Astrocyte of the spinal cord (primary cell): ENCODE measurements around the gene ARMH1.
"Not testable (repeated sequence)": the region's sequence is repeated elsewhere in the genome, so short reads cannot be mapped to it uniquely, and the experiment has no call there.

Experiments
- DNase-seq: peaks from one replicate; pipeline ENCODE4 v3.0.0; 2011; ENCODE audit warnings: low read depth, low spot score
- H3K4me3 ChIP-seq: 2 replicates; pipeline ENCODE4 v1.5.1; 2011; ENCODE audit warnings: low read depth, mild to moderate bottlenecking, low read length, moderate library complexity
- in situ Hi-C: cut with HindIII; loops from 2 replicates; pipeline ENCODE4 v1.10.0; 2017; ENCODE audit warnings: low sequenced_read_pairs
- TF ChIP-seq, protein P1 (sequence below): IDR thresholded peaks from 2 replicates; pipeline ENCODE4 v1.5.1; 2012; ENCODE audit warnings: low read depth, mild to moderate bottlenecking, low read length, inconsistent platforms

Gene ARMH1

DNA sequence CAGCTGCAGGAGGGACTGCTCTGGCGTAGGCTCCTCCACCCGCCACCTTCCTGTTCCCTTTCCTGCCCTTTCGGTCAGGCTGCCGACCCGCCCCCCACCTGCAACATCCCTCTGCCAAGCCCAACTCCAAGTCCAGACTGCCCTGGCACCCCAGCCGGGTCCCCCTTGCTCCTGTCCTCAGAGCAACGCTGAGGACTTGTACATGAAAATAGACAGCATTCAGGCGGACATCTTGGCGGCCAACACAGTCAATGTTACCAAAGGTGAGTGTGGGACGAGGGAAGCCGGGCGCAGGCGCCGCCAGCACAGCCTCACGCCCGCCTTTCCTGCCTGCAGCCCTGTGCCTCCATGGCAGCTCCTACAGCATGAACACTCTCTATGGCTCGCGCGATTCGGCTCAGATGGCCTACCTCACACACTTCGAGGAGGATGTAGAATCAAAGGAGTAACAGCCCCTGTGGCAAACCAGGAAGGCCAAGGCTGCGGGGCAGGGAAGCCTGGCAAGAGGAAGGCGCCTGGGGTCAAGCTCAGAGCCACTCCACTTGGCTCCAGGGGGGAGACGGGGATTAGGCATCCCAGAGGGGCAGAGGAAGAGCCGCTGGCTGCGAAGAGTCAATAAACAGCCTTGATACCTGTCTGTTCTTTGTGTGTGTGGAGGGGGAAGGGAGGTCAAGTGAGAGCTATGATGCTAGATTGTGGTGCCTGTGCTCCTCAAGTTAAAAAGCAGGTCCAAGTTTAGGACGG, 50.6 kb downstream of the ARMH1 start:
- H3K4me3 ChIP-seq = no peak overlapping the region
- in situ Hi-C loops = no loop called here
- no peak for DNase-seq

DNA sequence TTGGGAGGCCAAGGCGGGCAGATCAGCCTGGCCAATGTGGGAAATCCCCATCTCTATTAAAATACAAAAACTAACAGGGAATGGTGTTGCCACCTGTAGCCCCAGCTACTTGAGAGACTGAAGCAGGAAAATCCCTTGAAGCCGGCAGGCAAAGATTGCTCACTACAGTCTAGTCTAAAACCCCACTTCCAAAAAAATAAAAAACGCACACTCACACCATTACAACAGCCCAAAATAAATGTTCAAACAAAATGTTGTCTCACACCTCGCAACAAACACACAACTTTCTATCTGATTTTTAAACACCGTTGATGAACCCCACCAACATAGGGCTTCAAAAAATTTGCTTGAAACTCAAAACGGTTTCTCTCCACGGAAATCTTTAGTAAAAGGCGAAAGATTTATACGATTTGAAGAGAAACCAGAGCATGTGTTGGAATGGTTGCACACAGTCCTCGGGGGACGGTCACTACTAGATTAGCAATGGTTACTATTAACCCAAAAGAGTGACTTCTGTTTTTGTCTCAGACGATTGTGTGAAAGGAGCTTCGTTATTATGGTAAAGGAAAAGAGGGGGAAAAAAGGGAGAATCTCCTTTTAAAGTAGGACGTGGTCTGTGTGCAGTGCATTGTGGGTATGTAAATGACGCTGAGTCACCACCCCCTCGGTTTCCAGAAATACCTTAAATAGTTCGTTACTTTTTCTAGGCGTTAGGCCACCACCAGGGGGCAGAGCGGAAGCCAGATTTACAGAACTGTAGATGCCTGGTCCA, 56.4 kb downstream of the ARMH1 start, which contains the start of gene RNU5D-1:
Gene RNU5D-1, minus strand, starts transcription at position 430 of the 772 bp plus-strand sequence.
- H3K4me3 ChIP-seq = no peak within 1 kb of the TSS
- in situ Hi-C loops = no loop called here
- TF ChIP-seq, protein P1, sequence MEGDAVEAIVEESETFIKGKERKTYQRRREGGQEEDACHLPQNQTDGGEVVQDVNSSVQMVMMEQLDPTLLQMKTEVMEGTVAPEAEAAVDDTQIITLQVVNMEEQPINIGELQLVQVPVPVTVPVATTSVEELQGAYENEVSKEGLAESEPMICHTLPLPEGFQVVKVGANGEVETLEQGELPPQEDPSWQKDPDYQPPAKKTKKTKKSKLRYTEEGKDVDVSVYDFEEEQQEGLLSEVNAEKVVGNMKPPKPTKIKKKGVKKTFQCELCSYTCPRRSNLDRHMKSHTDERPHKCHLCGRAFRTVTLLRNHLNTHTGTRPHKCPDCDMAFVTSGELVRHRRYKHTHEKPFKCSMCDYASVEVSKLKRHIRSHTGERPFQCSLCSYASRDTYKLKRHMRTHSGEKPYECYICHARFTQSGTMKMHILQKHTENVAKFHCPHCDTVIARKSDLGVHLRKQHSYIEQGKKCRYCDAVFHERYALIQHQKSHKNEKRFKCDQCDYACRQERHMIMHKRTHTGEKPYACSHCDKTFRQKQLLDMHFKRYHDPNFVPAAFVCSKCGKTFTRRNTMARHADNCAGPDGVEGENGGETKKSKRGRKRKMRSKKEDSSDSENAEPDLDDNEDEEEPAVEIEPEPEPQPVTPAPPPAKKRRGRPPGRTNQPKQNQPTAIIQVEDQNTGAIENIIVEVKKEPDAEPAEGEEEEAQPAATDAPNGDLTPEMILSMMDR = peak; percentile 80
- DNase-seq = peak; percentile 98

More for the DNA sequence above, 50.6 kb downstream of the ARMH1 start:
- TF ChIP-seq, protein P1 = no peak

DNA sequence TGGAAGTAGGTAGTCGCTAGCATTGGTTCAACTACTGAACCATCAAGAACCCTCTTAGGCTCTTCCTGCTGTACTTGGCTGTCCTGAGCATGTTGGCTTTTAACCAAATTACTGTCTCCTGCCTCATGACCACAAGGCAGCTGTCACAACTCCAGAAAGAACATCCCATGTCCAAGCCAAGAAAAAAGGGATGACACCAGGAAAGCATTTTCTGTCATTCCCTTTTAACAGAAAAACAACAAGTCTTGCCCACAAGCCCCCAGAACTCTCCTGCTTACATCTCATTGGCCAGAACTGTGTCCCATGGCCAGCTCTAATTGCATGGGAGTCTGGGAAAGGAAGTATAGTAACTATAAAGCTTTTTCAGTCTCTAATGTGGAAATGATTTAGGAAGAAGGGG, 58.9 kb downstream of the ARMH1 start:
- in situ Hi-C loops = no loop called here
- DNase-seq = peak; percentile 56
- TF ChIP-seq, protein P1 = no peak
- H3K4me3 ChIP-seq = no peak overlapping the region

DNA sequence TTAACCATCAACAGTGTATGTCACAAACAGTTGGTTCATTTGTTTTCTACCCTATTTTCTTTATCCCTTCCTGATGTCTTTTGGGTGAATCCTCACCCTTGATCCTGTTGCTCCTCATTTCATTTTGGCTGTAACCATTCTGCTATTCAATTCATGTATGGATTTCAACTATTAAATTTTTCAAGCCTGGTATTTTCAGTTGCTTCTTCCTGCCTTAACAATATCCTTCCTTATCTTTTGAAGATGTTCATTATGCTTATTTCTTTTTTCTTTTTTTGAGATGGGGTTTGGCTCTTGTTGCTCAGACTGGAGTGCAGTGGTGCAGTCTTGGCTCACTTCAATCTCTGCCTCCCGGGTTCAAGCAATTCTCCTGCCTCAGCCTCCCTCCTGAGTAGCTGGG, 59.3 kb downstream of the ARMH1 start:
- TF ChIP-seq, protein P1 = no peak
- no peak for DNase-seq
- in situ Hi-C loops = no loop called here
- no peak overlapping the region for H3K4me3 ChIP-seq

DNA sequence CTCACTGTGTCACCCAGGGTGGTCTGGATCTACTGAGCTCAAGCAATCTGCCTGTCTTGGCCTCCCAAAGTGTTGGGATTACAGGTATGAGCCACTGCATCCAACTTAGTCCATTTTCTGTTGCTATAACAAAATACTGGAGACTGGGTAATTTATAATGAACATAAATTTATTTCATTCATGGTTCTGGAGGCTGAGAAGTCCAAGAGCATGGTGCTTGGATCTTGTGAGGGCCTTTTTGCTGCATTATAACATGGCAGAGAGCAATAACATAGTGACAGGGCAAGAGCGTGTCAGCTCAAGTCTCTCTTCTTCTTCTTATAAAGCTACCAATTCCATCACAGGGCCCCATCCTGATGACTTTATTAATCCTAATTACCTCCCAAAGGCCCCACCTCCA, 61.5 kb downstream of the ARMH1 start:
- TF ChIP-seq, protein P1 = no peak
- in situ Hi-C loops = no loop called here
- H3K4me3 ChIP-seq = no peak overlapping the region
- no peak for DNase-seq

DNA sequence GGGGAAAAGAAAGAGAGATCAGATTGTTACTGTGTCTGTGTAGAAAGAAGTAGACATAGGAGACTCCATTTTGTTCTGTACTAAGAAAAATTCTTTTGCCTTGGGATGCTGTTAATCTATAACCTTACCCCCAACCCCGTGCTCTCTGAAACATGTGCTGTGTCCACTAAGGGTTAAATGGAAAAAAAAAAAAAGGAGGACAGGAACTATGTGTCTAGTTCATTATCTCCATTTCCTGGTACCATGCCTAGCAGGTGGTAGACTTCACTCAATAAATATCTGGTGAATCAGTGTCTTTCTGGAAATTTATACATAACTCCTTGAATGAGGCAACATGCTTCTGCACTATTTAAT, 64.4 kb downstream of the ARMH1 start:
- peak overlapping the region; percentile 80 for H3K4me3 ChIP-seq
- in situ Hi-C loops, DNase-seq: not testable (repeated sequence)
